Measurements from ENCODE around the gene ZCCHC17.

DNA sequence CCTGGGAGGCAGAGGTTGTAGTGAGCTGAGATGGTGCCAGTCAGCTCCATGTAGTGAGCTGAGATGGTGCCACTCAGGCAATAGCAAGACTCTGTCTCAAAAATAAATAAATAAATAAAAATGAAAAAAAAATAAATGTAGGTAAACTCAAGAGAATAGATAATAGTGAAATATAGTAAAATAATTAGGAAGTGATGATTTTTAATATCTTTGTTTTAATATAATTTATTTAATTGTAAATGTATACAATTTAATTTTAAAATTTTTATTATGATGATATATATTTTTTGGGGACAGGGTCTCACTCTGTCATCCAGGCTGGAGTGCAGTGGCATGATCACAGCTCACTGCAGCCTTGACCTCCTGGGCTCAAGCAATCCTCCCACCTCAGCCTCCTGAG is 96.6 kb downstream of the ZCCHC17 start:
- TF ChIP-seq, protein P1, sequence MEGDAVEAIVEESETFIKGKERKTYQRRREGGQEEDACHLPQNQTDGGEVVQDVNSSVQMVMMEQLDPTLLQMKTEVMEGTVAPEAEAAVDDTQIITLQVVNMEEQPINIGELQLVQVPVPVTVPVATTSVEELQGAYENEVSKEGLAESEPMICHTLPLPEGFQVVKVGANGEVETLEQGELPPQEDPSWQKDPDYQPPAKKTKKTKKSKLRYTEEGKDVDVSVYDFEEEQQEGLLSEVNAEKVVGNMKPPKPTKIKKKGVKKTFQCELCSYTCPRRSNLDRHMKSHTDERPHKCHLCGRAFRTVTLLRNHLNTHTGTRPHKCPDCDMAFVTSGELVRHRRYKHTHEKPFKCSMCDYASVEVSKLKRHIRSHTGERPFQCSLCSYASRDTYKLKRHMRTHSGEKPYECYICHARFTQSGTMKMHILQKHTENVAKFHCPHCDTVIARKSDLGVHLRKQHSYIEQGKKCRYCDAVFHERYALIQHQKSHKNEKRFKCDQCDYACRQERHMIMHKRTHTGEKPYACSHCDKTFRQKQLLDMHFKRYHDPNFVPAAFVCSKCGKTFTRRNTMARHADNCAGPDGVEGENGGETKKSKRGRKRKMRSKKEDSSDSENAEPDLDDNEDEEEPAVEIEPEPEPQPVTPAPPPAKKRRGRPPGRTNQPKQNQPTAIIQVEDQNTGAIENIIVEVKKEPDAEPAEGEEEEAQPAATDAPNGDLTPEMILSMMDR (IDR thresholded peaks at IDR 0.05; ENCODE audit: low read depth, low read length), result no peak
- TF ChIP-seq EZH2phosphoT487 (IDR thresholded peaks at IDR 0.05; ENCODE audit: low read depth), result no peak
